T-helper 17 cell (primary cell): ENCODE data around the gene USP17L20. TPM values are rescaled to one million over a fixed set of nuclear protein-coding genes. Genes with fewer than 3 reads are reported as not detected.
"Not testable (repeated sequence)": the region's sequence is repeated elsewhere in the genome, so short reads cannot be mapped to it uniquely, and the experiment has no call there.

ENCODE experiments used
- ATAC-seq: fragments of 150-1000 bp; cut with Tn5 transposase; 2 replicates; pipeline ENCODE4 v1.10.0; 2021; ENCODE audit warnings: mild to moderate bottlenecking, moderate library complexity
- DNase-seq, 3 donors: peaks; one replicate each; pipeline versions ENCODE4 v3.0.0 to v3.0.0-alpha.2; 2020 to 2021
- H3K9me3 ChIP-seq: one replicate; pipeline ENCODE4 v1.7.0; 2013; ENCODE audit warnings: low read length, mild to moderate bottlenecking; ENCODE audit not compliant: control insufficient read depth, poor library complexity, severe bottlenecking
- H3K27ac Mint-ChIP-seq: one replicate; pipeline ENCODE4 v1.8.0; 2022; ENCODE audit warnings: mild to moderate bottlenecking, moderate library complexity, mixed read lengths
- H3K27me3 Mint-ChIP-seq: one replicate; pipeline ENCODE4 v1.8.0; 2022; ENCODE audit warnings: mixed read lengths
- H3K36me3 Mint-ChIP-seq: one replicate; pipeline ENCODE4 v1.8.0; 2022; ENCODE audit warnings: low read depth, mixed read lengths
- H3K4me1 Mint-ChIP-seq: one replicate; pipeline ENCODE4 v1.8.0; 2022; ENCODE audit warnings: mild to moderate bottlenecking, mixed read lengths
- H3K4me3 Mint-ChIP-seq: one replicate; pipeline ENCODE4 v1.8.0; 2022; ENCODE audit warnings: mild to moderate bottlenecking, moderate library complexity, mixed read lengths
- total RNA-seq, 4 donors: library from RNA in 2 of 4; stranded (reverse) in 2 of 4; gene quantifications; one replicate each; pipeline ENCODE4 v1.2.3 and lab custom pipeline; 2022 to 2026

USP17L20 gene, protein sequence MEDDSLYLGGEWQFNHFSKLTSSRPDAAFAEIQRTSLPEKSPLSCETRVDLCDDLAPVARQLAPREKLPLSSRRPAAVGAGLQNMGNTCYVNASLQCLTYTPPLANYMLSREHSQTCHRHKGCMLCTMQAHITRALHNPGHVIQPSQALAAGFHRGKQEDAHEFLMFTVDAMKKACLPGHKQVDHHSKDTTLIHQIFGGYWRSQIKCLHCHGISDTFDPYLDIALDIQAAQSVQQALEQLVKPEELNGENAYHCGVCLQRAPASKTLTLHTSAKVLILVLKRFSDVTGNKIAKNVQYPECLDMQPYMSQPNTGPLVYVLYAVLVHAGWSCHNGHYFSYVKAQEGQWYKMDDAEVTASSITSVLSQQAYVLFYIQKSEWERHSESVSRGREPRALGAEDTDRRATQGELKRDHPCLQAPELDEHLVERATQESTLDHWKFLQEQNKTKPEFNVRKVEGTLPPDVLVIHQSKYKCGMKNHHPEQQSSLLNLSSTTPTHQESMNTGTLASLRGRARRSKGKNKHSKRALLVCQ
- total RNA-seq (not detected), total RNA-seq (lab: John Stamatoyannopoulos, UW) (0 reads per million in 2 donors)

DNA sequence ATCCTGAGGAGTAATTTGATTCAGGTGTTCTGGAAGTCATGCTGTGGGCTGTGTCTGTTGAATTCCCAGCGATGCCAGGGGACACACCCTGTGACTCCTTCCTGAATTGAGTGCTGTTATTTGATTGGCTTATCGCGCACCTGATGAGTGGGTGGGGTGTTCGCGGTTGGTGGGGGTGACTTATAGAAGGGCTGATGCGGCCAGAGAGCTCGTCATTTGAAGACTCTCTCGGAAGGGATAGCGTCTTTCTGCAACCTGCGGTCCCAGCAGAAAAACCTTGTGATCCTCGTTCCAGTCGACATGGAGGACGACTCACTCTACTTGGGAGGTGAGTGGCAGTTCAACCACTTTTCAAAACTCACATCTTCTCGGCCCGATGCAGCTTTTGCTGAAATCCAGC, at the start of gene USP17L20:
Gene USP17L20, plus strand, starts transcription at position 301 of the 400 bp plus-strand sequence. Its CDS starts 0 bp downstream, at position 301.
- ATAC-seq, H3K9me3 ChIP-seq, H3K27me3 Mint-ChIP-seq, H3K4me3 Mint-ChIP-seq, DNase-seq, H3K27ac Mint-ChIP-seq, H3K36me3 Mint-ChIP-seq, H3K4me1 Mint-ChIP-seq: not testable (repeated sequence)

DNA sequence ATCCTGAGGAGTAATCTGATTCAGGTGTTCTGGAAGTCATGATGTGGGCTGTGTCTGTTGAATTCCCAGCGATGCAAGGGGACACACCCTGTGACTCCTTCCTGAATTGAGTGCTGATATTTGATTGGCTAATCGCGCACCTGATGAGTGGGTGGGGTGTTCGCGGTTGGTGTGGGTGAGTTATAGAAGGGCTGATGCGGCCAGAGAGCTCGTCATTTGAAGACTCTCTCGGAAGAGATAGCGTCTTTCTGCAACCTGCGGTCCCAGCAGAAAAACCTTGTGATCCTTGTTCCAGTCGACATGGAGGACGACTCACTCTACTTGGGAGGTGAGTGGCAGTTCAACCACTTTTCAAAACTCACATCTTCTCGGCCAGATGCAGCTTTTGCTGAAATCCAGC, 47.6 kb upstream of the USP17L20 start, which contains the start of gene USP17L10:
Gene USP17L10, plus strand, starts transcription at position 301 of the 400 bp plus-strand sequence. Its CDS starts 0 bp downstream, at position 301.
- H3K36me3 Mint-ChIP-seq, H3K9me3 ChIP-seq, ATAC-seq, H3K4me3 Mint-ChIP-seq, DNase-seq, H3K4me1 Mint-ChIP-seq, H3K27ac Mint-ChIP-seq, H3K27me3 Mint-ChIP-seq: not testable (repeated sequence)

DNA sequence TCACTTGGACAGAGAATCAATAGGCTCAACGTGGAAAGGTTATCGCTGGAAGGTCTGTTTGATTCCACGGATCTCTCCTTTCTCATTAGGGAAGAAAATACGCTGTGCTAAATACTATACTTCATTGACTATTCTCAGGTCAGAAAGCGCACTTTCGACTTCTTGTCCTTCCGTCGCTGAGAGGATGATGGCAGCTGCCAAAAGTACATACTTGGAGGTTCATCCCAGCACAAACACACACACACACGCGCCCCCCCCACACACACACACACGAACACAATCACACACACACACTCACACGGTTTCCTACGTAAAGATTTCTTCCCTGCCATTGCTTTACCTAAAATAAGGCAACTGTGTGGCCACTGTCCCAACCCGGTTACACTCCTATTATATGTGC, 43.2 kb upstream of the USP17L20 start:
- not testable (repeated sequence) for H3K4me3 Mint-ChIP-seq, H3K27ac Mint-ChIP-seq, H3K36me3 Mint-ChIP-seq, ATAC-seq, H3K9me3 ChIP-seq, H3K4me1 Mint-ChIP-seq, H3K27me3 Mint-ChIP-seq
- DNase-seq, result peak in 1 of 3 donors; percentile 3

DNA sequence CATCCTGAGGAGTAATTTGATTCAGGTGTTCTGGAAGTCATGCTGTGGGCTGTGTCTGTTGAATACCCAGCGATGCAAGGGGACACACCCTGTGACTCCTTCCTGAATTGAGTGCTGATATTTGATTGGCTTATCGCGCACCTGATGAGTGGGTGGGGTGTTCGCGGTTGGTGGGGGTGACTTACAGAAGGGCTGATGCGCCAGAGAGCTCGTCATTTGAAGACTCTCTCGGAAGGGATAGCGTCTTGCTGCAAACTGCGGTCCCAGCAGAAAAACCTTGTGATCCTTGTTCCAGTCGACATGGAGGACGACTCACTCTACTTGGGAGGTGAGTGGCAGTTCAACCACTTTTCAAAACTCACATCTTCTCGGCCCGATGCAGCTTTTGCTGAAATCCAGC, 42.8 kb upstream of the USP17L20 start, which contains the start of gene USP17L11:
Gene USP17L11, plus strand, starts transcription at position 301 of the 400 bp plus-strand sequence. Its CDS starts 0 bp downstream, at position 301.
- not testable (repeated sequence) for ATAC-seq, H3K27ac Mint-ChIP-seq, H3K4me3 Mint-ChIP-seq

DNA sequence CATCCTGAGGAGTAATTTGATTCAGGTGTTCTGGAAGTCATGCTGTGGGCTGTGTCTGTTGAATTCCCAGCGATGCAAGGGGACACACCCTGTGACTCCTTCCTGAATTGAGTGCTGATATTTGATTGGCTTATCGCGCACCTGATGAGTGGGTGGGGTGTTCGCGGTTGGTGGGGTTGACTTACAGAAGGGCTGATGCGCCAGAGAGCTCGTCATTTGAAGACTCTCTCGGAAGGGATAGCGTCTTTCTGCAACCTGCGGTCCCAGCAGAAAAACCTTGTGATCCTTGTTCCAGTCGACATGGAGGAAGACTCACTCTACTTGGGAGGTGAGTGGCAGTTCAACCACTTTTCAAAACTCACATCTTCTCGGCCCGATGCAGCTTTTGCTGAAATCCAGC, 38.1 kb upstream of the USP17L20 start, which contains the start of gene USP17L12:
Gene USP17L12, plus strand, starts transcription at position 301 of the 400 bp plus-strand sequence. Its CDS starts 0 bp downstream, at position 301.
- not testable (repeated sequence) for H3K27ac Mint-ChIP-seq, H3K27me3 Mint-ChIP-seq, DNase-seq

More for the DNA sequence above, 42.8 kb upstream of the USP17L20 start, which contains the start of gene USP17L11:
- not testable (repeated sequence) for DNase-seq, H3K27me3 Mint-ChIP-seq, H3K36me3 Mint-ChIP-seq, H3K4me1 Mint-ChIP-seq, H3K9me3 ChIP-seq

DNA sequence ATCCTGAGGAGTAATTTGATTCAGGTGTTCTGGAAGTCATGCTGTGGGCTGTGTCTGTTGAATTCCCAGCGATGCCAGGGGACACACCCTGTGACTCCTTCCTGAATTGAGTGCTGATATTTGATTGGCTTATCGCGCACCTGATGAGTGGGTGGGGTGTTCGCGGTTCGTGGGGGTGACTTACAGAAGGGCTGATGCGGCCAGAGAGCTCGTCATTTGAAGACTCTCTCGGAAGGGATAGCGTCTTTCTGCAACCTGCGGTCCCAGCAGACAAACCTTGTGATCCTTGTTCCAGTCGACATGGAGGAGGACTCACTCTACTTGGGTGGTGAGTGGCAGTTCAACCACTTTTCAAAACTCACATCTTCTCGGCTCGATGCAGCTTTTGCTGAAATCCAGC, 33.3 kb upstream of the USP17L20 start, which contains the start of gene USP17L13:
Gene USP17L13, plus strand, starts transcription at position 301 of the 400 bp plus-strand sequence. Its CDS starts 0 bp downstream, at position 301.
- ATAC-seq, H3K4me1 Mint-ChIP-seq, H3K9me3 ChIP-seq, H3K27ac Mint-ChIP-seq, H3K27me3 Mint-ChIP-seq, H3K4me3 Mint-ChIP-seq, DNase-seq, H3K36me3 Mint-ChIP-seq: not testable (repeated sequence)

More for the DNA sequence above, 38.1 kb upstream of the USP17L20 start, which contains the start of gene USP17L12:
- H3K36me3 Mint-ChIP-seq, H3K9me3 ChIP-seq, ATAC-seq, H3K4me1 Mint-ChIP-seq, H3K4me3 Mint-ChIP-seq: not testable (repeated sequence)

DNA sequence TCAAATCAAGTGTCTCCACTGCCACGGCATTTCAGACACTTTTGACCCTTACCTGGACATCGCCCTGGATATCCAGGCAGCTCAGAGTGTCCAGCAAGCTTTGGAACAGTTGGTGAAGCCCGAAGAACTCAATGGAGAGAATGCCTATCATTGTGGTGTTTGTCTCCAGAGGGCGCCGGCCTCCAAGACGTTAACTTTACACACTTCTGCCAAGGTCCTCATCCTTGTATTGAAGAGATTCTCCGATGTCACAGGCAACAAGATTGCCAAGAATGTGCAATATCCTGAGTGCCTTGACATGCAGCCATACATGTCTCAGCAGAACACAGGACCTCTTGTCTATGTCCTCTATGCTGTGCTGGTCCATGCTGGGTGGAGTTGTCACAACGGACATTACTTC, 27.7 kb upstream of the USP17L20 start:
- H3K9me3 ChIP-seq, H3K36me3 Mint-ChIP-seq, H3K4me3 Mint-ChIP-seq, ATAC-seq, H3K4me1 Mint-ChIP-seq, H3K27ac Mint-ChIP-seq, H3K27me3 Mint-ChIP-seq: not testable (repeated sequence)
- peak in 1 of 3 donors; percentile 2 for DNase-seq

DNA sequence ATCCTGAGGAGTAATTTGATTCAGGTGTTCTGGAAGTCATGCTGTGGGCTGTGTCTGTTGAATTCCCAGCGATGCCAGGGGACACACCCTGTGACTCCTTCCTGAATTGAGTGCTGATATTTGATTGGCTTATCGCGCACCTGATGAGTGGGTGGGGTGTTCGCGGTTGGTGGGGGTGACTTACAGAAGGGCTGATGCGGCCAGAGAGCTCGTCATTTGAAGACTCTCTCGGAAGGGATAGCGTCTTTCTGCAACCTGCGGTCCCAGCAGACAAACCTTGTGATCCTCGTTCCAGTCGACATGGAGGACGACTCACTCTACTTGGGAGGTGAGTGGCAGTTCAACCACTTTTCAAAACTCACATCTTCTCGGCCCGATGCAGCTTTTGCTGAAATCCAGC, 23.8 kb upstream of the USP17L20 start, which contains the start of gene USP17L15:
Gene USP17L15, plus strand, starts transcription at position 301 of the 400 bp plus-strand sequence. Its CDS starts 0 bp downstream, at position 301.
- not testable (repeated sequence) for H3K4me1 Mint-ChIP-seq, H3K27ac Mint-ChIP-seq, H3K4me3 Mint-ChIP-seq, H3K9me3 ChIP-seq, H3K27me3 Mint-ChIP-seq, ATAC-seq, H3K36me3 Mint-ChIP-seq, DNase-seq

DNA sequence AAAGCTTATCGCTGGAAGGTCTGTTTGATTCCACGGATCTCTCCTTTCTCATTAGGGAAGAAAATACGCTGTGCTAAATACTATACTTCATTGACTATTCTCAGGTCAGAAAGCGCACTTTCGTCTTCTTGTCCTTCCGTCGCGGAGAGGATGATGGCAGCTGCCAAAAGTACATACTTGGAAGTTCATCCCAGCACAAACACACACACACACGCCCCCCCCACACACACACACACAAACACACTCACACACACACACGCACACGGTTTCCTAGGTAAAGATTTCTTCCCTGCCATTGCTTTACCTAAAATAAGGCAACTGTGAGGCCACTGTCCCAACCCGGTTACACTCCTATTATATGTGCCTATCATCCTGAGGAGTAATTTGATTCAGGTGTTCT, 19.5 kb upstream of the USP17L20 start:
- ATAC-seq, DNase-seq, H3K27ac Mint-ChIP-seq, H3K4me1 Mint-ChIP-seq, H3K27me3 Mint-ChIP-seq, H3K36me3 Mint-ChIP-seq, H3K4me3 Mint-ChIP-seq, H3K9me3 ChIP-seq: not testable (repeated sequence)

DNA sequence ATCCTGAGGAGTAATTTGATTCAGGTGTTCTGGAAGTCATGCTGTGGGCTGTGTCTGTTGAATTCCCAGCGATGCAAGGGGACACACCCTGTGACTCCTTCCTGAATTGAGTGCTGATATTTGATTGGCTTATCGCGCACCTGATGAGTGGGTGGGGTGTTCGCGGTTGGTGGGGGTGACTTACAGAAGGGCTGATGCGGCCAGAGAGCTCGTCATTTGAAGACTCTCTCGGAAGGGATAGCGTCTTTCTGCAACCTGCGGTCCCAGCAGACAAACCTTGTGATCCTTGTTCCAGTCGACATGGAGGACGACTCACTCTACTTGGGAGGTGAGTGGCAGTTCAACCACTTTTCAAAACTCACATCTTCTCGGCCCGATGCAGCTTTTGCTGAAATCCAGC, 14.3 kb upstream of the USP17L20 start, which contains the start of gene USP17L17:
Gene USP17L17, plus strand, starts transcription at position 301 of the 400 bp plus-strand sequence. Its CDS starts 0 bp downstream, at position 301.
- ATAC-seq, H3K4me1 Mint-ChIP-seq, H3K27ac Mint-ChIP-seq, H3K4me3 Mint-ChIP-seq, H3K27me3 Mint-ChIP-seq, H3K36me3 Mint-ChIP-seq, DNase-seq, H3K9me3 ChIP-seq: not testable (repeated sequence)

DNA sequence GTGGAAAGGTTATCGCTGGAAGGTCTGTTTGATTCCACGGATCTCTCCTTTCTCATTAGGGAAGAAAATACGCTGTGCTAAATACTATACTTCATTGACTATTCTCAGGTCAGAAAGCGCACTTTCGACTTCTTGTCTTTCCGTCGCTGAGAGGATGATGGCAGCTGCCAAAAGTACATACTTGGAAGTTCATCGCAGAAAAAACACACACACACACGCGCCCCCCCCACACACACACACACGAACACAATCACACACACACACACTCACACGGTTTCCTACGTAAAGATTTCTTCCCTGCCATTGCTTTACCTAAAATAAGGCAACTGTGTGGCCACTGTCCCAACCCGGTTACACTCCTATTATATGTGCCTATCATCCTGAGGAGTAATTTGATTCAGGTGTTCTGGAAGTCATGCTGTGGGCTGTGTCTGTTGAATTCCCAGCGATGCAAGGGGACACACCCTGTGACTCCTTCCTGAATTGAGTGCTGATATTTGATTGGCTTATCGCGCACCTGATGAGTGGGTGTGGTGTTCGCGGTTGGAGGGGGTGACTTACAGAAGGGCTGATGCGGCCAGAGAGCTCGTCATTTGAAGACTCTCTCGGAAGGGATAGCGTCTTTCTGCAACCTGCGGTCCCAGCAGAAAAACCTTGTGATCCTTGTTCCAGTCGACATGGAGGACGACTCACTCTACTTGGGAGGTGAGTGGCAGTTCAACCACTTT, 9.8 kb upstream of the USP17L20 start, which contains the start of gene USP17L18:
Gene USP17L18, plus strand, starts transcription at position 678 of the 728 bp plus-strand sequence. Its CDS starts 0 bp downstream, at position 678.
- H3K36me3 Mint-ChIP-seq, H3K9me3 ChIP-seq, H3K27me3 Mint-ChIP-seq, ATAC-seq, H3K27ac Mint-ChIP-seq, H3K4me1 Mint-ChIP-seq, H3K4me3 Mint-ChIP-seq: not testable (repeated sequence)
- peak in 1 of 3 donors; percentile 3 for DNase-seq

DNA sequence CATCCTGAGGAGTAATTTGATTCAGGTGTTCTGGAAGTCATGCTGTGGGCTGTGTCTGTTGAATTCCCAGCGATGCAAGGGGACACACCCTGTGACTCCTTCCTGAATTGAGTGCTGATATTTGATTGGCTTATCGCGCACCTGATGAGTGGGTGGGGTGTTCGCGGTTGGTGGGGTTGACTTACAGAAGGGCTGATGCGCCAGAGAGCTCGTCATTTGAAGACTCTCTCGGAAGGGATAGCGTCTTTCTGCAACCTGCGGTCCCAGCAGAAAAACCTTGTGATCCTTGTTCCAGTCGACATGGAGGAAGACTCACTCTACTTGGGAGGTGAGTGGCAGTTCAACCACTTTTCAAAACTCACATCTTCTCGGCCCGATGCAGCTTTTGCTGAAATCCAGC, 4.8 kb upstream of the USP17L20 start, which contains the start of gene USP17L19:
Gene USP17L19, plus strand, starts transcription at position 301 of the 400 bp plus-strand sequence. Its CDS starts 0 bp downstream, at position 301.
- H3K27me3 Mint-ChIP-seq, H3K9me3 ChIP-seq, H3K36me3 Mint-ChIP-seq, H3K27ac Mint-ChIP-seq, H3K4me1 Mint-ChIP-seq, DNase-seq, ATAC-seq, H3K4me3 Mint-ChIP-seq: not testable (repeated sequence)
